Astrocyte (in vitro differentiated cells and primary cell): ENCODE data around the gene RNF207.

Experiments used
- EZH2 ChIP-seq: IDR thresholded peaks from 2 replicates; pipeline ENCODE4 v1.6.1; 2012; ENCODE audit warnings: mild to moderate bottlenecking, low read length, inconsistent platforms; ENCODE audit not compliant: insufficient read depth
- TF ChIP-seq, protein P1 (sequence below): IDR thresholded peaks from 2 replicates; pipeline ENCODE4 v1.5.1; 2011; ENCODE audit warnings: low read depth, mild to moderate bottlenecking, inconsistent platforms, low read length, moderate library complexity; ENCODE audit not compliant: insufficient read depth

DNA sequence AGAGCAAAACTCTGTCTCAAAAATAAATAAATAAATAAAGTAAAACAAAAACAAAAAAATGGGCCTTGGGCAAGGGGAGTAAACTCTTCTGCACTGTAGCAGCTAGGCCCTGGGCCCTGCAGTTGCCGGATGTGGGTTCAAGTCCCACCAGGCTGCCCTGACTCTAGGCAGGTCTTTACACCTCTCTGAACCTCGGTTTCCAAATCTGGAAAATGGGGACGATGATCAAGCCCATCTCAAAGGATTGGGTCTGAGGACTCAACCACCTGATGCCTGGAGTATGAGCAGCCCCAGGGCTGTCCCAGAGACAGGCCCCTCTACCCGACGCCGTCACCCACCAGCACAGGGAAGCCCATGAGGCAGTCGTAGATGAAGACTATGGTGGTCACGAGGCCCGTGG is 47.5 kb downstream of the RNF207 start:
- TF ChIP-seq, protein P1, sequence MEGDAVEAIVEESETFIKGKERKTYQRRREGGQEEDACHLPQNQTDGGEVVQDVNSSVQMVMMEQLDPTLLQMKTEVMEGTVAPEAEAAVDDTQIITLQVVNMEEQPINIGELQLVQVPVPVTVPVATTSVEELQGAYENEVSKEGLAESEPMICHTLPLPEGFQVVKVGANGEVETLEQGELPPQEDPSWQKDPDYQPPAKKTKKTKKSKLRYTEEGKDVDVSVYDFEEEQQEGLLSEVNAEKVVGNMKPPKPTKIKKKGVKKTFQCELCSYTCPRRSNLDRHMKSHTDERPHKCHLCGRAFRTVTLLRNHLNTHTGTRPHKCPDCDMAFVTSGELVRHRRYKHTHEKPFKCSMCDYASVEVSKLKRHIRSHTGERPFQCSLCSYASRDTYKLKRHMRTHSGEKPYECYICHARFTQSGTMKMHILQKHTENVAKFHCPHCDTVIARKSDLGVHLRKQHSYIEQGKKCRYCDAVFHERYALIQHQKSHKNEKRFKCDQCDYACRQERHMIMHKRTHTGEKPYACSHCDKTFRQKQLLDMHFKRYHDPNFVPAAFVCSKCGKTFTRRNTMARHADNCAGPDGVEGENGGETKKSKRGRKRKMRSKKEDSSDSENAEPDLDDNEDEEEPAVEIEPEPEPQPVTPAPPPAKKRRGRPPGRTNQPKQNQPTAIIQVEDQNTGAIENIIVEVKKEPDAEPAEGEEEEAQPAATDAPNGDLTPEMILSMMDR = no peak
- TF ChIP-seq EZH2 = no peak
